Measurements from ENCODE around the gene HDAC4. TPM values are rescaled to one million over a fixed set of nuclear protein-coding genes. Genes with fewer than 3 reads are reported as not detected.

The HDAC4 gene
- total and polyA plus RNA-seq, 2 of the 4 experiments (the other 2 are of a cell fraction): 4.1 to 7.2 TPM

DNA sequence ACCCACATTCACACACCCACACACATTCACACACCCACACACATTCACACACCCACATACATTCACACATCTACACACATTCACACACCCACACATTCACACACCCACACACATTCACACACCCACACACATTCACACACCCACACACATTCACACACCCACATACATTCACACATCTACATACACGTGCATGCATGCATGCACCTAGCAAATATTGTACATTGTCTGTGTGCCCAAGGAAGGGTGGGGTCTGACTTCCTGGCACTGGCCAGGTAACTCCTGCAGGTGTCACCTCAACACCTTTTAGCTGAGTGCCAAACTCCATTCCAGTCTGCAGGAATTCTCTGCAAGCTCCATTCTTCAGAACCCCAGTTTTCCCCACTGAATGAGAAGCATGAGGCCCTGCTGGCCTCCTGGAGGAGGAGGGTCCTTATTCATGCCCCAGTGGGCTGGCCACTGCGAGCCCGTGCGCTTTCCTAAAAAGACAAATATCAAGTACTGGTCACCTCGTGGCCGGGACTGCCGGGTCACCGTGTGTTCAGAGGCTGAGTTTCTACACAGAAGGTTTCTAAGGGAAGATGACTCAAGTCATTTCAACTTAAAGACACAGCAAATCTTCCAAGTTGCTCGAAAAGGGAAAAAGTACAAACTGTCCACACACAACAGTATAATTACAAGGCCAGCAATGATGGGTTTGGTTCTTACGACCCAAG lies 131.5 kb downstream of the HDAC4 start:
- dilution Hi-C loops (cut with HindIII; ENCODE audit: low sequenced_read_pairs, unreplicated experiment) (no loop called here), in situ Hi-C loops (cut with MboI; ENCODE audit: low sequenced_read_pairs) (no loop called here), intact Hi-C loops (cut with micrococcal nuclease) (no loop called here)
- ChIA-PET CTCF (no interaction called here), POLR2A (ENCODE audit: unreplicated experiment) (no interaction called here)
- Histone ChIP-seq H2BK5ac (ENCODE audit: low read depth, low read length, poor library complexity, severe bottlenecking) (peak overlapping the region; percentile 45), H2AK9ac (replicated peaks; ENCODE audit: low read depth, low read length, poor library complexity) (no peak overlapping the region), H3K18ac (ENCODE audit: low read depth, low read length) (no peak overlapping the region), H3K4ac (ENCODE audit: low read depth, low read length) (no peak overlapping the region), H3K23ac (ENCODE audit: low read depth, low read length) (no peak overlapping the region), H2BK20ac (ENCODE audit: low read depth, low read length) (no peak overlapping the region), H4K8ac (ENCODE audit: low read depth in 2 of 2, low read length in 2 of 2) (no peak overlapping the region), H3K14ac (replicated peaks; ENCODE audit: low read depth, low read length) (no peak overlapping the region), H3K4me3 (ENCODE audit: insufficient read depth, low read depth, low read length) (no peak overlapping the region), H3K9me1 (ENCODE audit: insufficient read depth, low read length) (peaks cover 28% of the 10 kb centered on the region), H3K27me3 (ENCODE audit: control insufficient read depth, insufficient read depth, low read length) (no peaks in the 10 kb centered on the region), H3K79me1 (ENCODE audit: low read depth in 1 of 2, low read length in 2 of 2) (peaks cover 49 to 84% of the 10 kb centered on the region in 2 experiments), H3K4me1 (ENCODE audit: control insufficient read depth, insufficient read depth, low read length) (peaks cover 50% of the 10 kb centered on the region), H2BK120ac (ENCODE audit: low read depth, low read length) (no peak overlapping the region), H2BK15ac (ENCODE audit: low read depth, low read length) (no peak overlapping the region), H2AK5ac (ENCODE audit: low read depth, low read length) (peak overlapping the region; percentile 15), H3K9ac (ENCODE audit: low read depth, low read length) (no peak overlapping the region), H4K5ac (ENCODE audit: low read depth, low read length) (no peak overlapping the region), H3K36me3 (ENCODE audit: control insufficient read depth, insufficient read depth, low read length) (no peaks in the 10 kb centered on the region), H3K56ac (ENCODE audit: extremely low read depth, insufficient read depth, low read length) (no peak overlapping the region), H3K4me2 (ENCODE audit: low read depth, low read length) (no peak overlapping the region), H4K20me1 (ENCODE audit: insufficient read depth, low read length) (no peaks in the 10 kb centered on the region), H4K91ac (ENCODE audit: insufficient read depth, low read depth, low read length) (no peak overlapping the region), H2AFZ (replicated peaks; ENCODE audit: low read length, poor library complexity) (no peak overlapping the region), H3K27ac (ENCODE audit: insufficient read depth, low read length) (no peak overlapping the region), H3K9me3 (ENCODE audit: control insufficient read depth, insufficient read depth, low read length) (no peaks in the 10 kb centered on the region)
- TF ChIP-seq RCOR1 (IDR thresholded peaks at IDR 0.05; ENCODE audit: insufficient replicate concordance, low read length) (no peak), MXI1 (IDR thresholded peaks at IDR 0.05; ENCODE audit: borderline replicate concordance, low read depth, low read length) (no peak), POLR2A (IDR thresholded peaks at IDR 0.05; ENCODE audit: low read depth, low read length) (no peak)
- TF ChIP-seq, protein P1, sequence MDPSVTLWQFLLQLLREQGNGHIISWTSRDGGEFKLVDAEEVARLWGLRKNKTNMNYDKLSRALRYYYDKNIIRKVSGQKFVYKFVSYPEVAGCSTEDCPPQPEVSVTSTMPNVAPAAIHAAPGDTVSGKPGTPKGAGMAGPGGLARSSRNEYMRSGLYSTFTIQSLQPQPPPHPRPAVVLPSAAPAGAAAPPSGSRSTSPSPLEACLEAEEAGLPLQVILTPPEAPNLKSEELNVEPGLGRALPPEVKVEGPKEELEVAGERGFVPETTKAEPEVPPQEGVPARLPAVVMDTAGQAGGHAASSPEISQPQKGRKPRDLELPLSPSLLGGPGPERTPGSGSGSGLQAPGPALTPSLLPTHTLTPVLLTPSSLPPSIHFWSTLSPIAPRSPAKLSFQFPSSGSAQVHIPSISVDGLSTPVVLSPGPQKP (IDR thresholded peaks at IDR 0.05; ENCODE audit: borderline replicate concordance, low read depth, low read length): no peak
- TF ChIP-seq, protein P2, sequence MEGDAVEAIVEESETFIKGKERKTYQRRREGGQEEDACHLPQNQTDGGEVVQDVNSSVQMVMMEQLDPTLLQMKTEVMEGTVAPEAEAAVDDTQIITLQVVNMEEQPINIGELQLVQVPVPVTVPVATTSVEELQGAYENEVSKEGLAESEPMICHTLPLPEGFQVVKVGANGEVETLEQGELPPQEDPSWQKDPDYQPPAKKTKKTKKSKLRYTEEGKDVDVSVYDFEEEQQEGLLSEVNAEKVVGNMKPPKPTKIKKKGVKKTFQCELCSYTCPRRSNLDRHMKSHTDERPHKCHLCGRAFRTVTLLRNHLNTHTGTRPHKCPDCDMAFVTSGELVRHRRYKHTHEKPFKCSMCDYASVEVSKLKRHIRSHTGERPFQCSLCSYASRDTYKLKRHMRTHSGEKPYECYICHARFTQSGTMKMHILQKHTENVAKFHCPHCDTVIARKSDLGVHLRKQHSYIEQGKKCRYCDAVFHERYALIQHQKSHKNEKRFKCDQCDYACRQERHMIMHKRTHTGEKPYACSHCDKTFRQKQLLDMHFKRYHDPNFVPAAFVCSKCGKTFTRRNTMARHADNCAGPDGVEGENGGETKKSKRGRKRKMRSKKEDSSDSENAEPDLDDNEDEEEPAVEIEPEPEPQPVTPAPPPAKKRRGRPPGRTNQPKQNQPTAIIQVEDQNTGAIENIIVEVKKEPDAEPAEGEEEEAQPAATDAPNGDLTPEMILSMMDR (conservative IDR thresholded peaks at IDR 0.05; ENCODE audit: low read depth, low read length): no peak
- ATAC-seq (ENCODE audit: low read depth) (no peak), DNase-seq (no peak)
- 85% methylated on average over 7 of the region's 10 CpGs; no CpG with 5 or more reads in 1 of the 2 experiments for WGBS, 2 experiments (ENCODE audit: extremely low coverage in 2 of 2, insufficient read length in 1 of 2)
- no TSS peak for BruUV-seq (replicated peaks)

Measured in IMR-90 (cell line).